ENCODE measurements around the gene RELT. TPM values are rescaled to one million over a fixed set of nuclear protein-coding genes. Genes with fewer than 3 reads are reported as not detected.

Gene RELT
- total RNA-seq, 1 experiment from 2014 or later, result 10.2 TPM

GRCh38 chr11:73413256-73413655 lies 37.1 kb downstream of the RELT start:
- no peak overlapping the region for H2BK12ac ChIP-seq (ENCODE audit: insufficient read length, low read depth, low read length)
- WGBS (ENCODE audit: extremely low coverage, insufficient read length, low lambda C conversion rate), result no CpG with 5 or more reads among the region's 2 CpGs
- H3K27me3 Mint-ChIP-seq (ENCODE audit: low read depth), result no peaks in the 10 kb centered on the region
- no peak overlapping the region for H3K56ac ChIP-seq (ENCODE audit: insufficient read length, low read depth, low read length)
- H3K36me3 Mint-ChIP-seq (ENCODE audit: insufficient read depth in 1 of 3, low read depth in 3 of 3), result peaks cover 21 to 26% (median 24%) of the 10 kb centered on the region in 3 experiments; a peak in 6 of 7 replicates
- no peaks in the 10 kb centered on the region for H3K79me1 ChIP-seq (ENCODE audit: insufficient read depth, low read depth, low read length, poor library complexity, severe bottlenecking)
- H3K4me1 ChIP-seq (ENCODE audit: insufficient read depth, low read length), result no peaks in the 10 kb centered on the region
- H2BK20ac ChIP-seq (ENCODE audit: low read depth, low read length, poor library complexity, severe bottlenecking), result no peak overlapping the region
- H3K18ac ChIP-seq (ENCODE audit: insufficient read length, low read depth, low read length), result no peak overlapping the region
- no peak overlapping the region for H2BK120ac ChIP-seq (ENCODE audit: low read depth, low read length, poor library complexity, severe bottlenecking)
- no peak for DNase-seq
- no peak overlapping the region for H3T11ph ChIP-seq (ENCODE audit: low read length)
- no peak overlapping the region for H4K5ac ChIP-seq (ENCODE audit: insufficient read length, low read depth, low read length)
- no peak overlapping the region for H3K14ac ChIP-seq (ENCODE audit: insufficient read depth, low read length)
- H2AFZ ChIP-seq (ENCODE audit: low read length), result no peak overlapping the region
- no peak overlapping the region for H4K8ac ChIP-seq (replicated peaks; ENCODE audit: insufficient read length, low read depth, low read length)
- H3K23me2 ChIP-seq (ENCODE audit: insufficient read length, low read depth, low read length, poor library complexity, severe bottlenecking), result no peaks in the 10 kb centered on the region
- no peak overlapping the region for H3K27ac ChIP-seq (ENCODE audit: insufficient read length, low read depth, low read length)
- H3K9me3 Mint-ChIP-seq, result no peaks in the 10 kb centered on the region
- H3K9ac ChIP-seq (ENCODE audit: extremely low read depth, insufficient read length, low read length), result no peak overlapping the region
- H3K4me2 ChIP-seq (ENCODE audit: insufficient read depth, insufficient read length, low read length), result no peak overlapping the region
- H3K4me1 Mint-ChIP-seq, result peaks cover 9 to 16% of the 10 kb centered on the region in 2 experiments; a peak in 3 of 4 replicates
- TF ChIP-seq, protein P1, sequence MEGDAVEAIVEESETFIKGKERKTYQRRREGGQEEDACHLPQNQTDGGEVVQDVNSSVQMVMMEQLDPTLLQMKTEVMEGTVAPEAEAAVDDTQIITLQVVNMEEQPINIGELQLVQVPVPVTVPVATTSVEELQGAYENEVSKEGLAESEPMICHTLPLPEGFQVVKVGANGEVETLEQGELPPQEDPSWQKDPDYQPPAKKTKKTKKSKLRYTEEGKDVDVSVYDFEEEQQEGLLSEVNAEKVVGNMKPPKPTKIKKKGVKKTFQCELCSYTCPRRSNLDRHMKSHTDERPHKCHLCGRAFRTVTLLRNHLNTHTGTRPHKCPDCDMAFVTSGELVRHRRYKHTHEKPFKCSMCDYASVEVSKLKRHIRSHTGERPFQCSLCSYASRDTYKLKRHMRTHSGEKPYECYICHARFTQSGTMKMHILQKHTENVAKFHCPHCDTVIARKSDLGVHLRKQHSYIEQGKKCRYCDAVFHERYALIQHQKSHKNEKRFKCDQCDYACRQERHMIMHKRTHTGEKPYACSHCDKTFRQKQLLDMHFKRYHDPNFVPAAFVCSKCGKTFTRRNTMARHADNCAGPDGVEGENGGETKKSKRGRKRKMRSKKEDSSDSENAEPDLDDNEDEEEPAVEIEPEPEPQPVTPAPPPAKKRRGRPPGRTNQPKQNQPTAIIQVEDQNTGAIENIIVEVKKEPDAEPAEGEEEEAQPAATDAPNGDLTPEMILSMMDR (conservative IDR thresholded peaks at IDR 0.05), result no peak
- no peak overlapping the region for H4K91ac ChIP-seq (ENCODE audit: insufficient read length, low read depth, low read length)
- H4K20me1 ChIP-seq (ENCODE audit: control insufficient read depth, insufficient read depth, insufficient read length), result no peaks in the 10 kb centered on the region
- H3K27me3 ChIP-seq (ENCODE audit: insufficient read depth, low read length), result no peaks in the 10 kb centered on the region
- H3K9me3 ChIP-seq (ENCODE audit: control insufficient read depth, low read depth, low read length), result no peaks in the 10 kb centered on the region
- no peak overlapping the region; a peak in 1 of 7 replicates for H3K27ac Mint-ChIP-seq
- H2AK5ac ChIP-seq (ENCODE audit: insufficient read length, low read length), result no peak overlapping the region
- no peak overlapping the region for H2BK5ac ChIP-seq (ENCODE audit: insufficient read length, low read length)
- no peak overlapping the region for H3K4ac ChIP-seq (ENCODE audit: low read depth, low read length)
- H3K4me3 Mint-ChIP-seq, result no peak overlapping the region
- no peak overlapping the region for H2BK15ac ChIP-seq (ENCODE audit: low read depth, low read length)
- H3K23ac ChIP-seq (ENCODE audit: insufficient read length, low read depth, low read length), result no peak overlapping the region
- no peaks in the 10 kb centered on the region for H3K79me2 ChIP-seq (ENCODE audit: insufficient read depth, low read length)

Measured in H9 (cell line).